Uterus (tissue), 2 donors: ENCODE results near the gene TOR2A.

Experiments used
- CTCF ChIP-seq, 4 experiments: fragments of 200-600 bp in 2 of 4; fragments of 450-650 bp in 2 of 4; sonication (generic) in 2 of 4; IDR thresholded peaks; one replicate each; pipeline ENCODE4 v1.5.1; 2016 to 2019; ENCODE audit warnings: antibody characterized with exemption in 4 of 4, mild to moderate bottlenecking in 2 of 4, moderate library complexity in 1 of 4
- POLR2A ChIP-seq, 2 donors: fragments of 450-650 bp; IDR thresholded peaks; one replicate each; pipeline ENCODE4 v1.6.1; 2016; ENCODE audit warnings: antibody characterized with exemption in 2 of 2, mild to moderate bottlenecking in 1 of 2, moderate library complexity in 1 of 2

GRCh38 chr9:127731938-127732337 is 3.2 kb downstream of the TOR2A start:
- TF ChIP-seq CTCF (IDR thresholded peaks at IDR 0.05) (no peak), POLR2A (IDR thresholded peaks at IDR 0.05) (no peak)
